GM19099 (cell line): ENCODE measurements around the gene REPIN1.
A peak's percentile ranks its signal among the peaks of the same experiment; 100 is the strongest.

Experiments
- POLR2A ChIP-seq: IDR thresholded peaks from 3 replicates; pipeline ENCODE4 v1.6.1; 2011; ENCODE audit warnings: low read depth; ENCODE audit not compliant: insufficient read length; ENCODE audit errors: extremely low read depth

Gene REPIN1

DNA sequence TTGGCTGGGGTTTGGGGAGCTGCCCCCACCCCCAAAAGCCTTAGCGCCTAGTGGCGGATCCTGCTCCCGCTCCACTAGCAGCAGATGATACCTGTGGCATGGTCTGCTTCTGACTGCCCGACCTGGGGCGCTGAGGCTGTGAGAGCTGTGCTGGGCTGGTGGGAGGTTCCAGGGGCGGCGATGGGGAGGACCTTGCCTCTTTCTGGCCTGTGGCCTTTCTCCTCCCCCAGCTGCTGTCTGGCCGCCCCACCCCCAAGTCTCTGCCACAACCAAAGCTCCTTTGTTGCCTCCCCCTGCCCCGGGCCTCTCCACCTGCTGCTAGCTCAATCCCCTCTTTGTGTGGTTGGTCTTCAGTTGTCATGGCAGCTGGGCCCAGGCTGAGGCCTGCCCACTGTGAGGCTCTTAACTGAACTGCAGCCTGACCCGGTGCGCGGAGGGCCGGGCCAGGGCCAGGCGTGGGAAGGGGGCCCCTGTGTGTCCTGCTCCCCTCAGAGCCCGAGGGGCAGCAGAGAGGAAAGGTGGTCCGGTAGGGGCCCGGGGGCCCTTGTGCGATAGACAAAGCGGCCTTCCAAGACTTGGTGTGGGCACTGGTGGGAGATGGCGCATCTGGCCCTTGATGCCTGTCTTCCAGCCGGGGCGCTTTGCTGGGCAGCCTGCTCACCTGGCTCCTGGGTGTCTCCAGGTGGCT is 15.2 kb downstream of the REPIN1 start:
- peak; percentile 24 for TF ChIP-seq POLR2A

GRCh38 chr7:150384406-150385301 is 16.0 kb downstream of the REPIN1 start:
- no peak for TF ChIP-seq POLR2A

DNA sequence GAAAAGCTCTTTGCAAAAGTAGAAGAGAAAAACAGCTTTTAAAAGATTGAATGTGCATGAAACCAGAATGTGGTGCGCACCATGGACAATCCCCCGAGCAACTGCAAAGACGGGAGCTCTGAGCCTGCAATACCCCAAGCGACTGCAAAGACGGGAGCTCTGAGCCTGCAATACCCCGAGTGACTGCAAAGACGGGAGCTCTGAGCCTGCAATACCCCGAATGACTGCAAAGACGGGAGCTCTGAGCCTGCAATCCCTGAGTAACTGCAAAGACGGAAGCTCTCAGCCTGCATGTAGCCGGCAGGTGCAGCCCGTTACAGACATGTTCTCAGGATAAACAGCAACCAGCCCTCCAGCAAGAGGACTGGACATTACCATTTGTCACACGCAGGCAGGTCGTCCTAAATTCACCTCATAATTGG is 16.7 kb downstream of the REPIN1 start:
- TF ChIP-seq POLR2A, result no peak

- no peak for TF ChIP-seq POLR2A
These were observed 19.7 kb downstream of the REPIN1 start for GRCh38 chr7:150388306-150388705.

- no peak for TF ChIP-seq POLR2A
These were observed 20.3 kb downstream of the REPIN1 start for GRCh38 chr7:150388709-150389531.

- no peak for TF ChIP-seq POLR2A
These were observed 20.9 kb downstream of the REPIN1 start for GRCh38 chr7:150389532-150389816.

- no peak for TF ChIP-seq POLR2A
These were observed 21.6 kb downstream of the REPIN1 start for GRCh38 chr7:150390205-150390604.

DNA sequence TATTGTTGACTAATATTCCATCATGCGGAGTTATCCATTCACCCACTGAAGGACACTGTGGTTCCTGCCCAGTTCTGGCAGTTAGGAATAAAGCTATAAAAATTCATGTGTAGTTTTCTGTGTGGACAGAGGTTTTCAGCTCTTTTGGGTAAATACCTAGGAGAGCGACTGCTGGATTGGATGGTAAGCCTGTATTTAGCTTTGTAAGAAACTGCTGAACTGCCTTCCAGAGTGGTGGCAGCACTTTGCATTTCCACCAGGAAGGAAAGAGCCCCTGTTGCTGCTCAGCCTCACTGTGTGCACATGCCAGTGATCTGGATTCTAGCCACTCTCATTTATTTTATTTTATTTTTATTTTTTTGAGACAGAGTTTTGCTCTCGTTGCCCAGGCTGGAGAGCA is 24.7 kb downstream of the REPIN1 start:
- TF ChIP-seq POLR2A, result no peak

DNA sequence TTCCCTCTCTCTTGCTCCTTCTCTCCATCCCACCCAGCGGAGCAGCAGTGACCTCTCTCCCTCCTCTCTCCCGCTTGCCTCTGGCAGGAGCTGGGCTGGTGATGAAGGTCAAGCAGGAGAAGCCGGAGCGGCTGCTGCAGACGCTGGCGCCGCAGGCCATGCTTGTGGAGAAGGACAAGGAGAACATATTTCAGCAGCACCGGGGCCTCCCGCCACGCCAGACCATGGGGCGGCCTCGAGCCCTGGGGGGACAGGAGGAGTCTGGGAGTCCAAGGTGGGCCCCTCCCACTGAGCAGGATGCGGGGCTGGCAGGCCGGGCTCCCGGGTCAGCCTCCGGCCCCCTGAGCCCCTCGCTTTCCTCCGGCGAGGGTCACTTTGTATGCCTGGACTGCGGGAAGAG is 27.8 kb downstream of the REPIN1 start:
- TF ChIP-seq POLR2A, result no peak

DNA sequence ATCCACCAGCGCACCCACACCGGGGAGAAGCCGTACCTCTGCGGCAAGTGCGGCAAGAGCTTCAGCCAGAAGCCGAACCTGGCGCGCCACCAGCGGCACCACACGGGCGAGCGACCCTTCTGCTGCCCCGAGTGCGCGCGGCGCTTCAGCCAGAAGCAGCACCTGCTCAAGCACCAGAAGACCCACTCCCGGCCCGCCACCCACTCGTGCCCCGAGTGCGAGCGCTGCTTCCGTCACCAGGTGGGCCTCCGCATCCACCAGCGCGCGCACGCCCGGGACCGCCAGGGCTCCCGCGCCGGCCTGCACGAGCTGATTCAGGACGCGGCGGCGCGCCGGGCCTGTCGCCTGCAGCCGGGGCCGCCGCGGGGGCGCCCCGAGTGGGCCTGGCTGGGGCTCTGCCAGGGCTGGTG is 28.2 kb downstream of the REPIN1 start:
- TF ChIP-seq POLR2A, result no peak

GRCh38 chr7:150397346-150398107 is 28.9 kb downstream of the REPIN1 start:
- no peak for TF ChIP-seq POLR2A

- TF ChIP-seq POLR2A, result no peak
These were observed 29.7 kb downstream of the REPIN1 start for GRCh38 chr7:150398108-150398964.

GRCh38 chr7:150398965-150399320 is 30.3 kb downstream of the REPIN1 start:
- TF ChIP-seq POLR2A, result no peak
